ENCODE results near the gene YJU2. TPM values are rescaled to one million over a fixed set of nuclear protein-coding genes. Genes with fewer than 3 reads are reported as not detected.

The YJU2 gene
- total and polyA plus RNA-seq, 2 of the 13 experiments (the other 11 are each of a cell fraction or from before 2014, with no cell fraction given) = 9.3 to 17.9 TPM

DNA sequence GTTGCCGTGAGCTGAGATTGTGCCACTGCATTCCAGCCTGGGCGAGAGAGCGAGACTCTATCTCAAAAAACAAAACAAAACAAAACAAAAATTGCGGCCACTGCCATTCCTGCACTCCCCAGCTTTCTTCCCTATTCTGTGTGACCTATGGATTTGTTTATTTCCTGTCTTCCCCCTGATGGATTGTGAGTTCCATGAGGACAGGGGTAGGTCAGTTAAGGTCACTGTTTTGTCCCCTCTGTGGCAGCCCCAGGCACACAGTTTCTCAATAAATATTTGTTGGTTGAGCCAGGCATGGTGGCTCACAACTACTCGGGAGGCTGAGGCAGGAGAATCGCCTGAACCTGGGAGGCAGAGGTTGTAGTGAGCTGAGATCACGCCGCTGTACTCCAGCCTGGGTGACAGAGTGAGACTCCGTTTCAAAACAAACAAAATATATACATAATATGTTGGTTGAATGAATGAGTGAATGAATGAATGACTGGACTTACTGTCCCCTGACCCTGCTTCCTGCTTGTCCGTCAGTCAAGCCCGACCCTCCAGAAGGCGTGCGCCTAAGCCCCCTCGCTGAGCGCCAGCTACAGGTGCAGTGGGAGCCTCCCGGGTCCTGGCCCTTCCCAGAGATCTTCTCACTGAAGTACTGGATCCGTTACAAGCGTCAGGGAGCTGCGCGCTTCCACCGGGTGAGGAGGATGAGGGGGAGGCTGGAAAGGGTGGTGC is 12.6 kb upstream of the YJU2 start (continued):
- no peak for TF ChIP-seq SCMH1 (CRISPR knock-in tag; IDR thresholded peaks at IDR 0.05; ENCODE audit: borderline replicate concordance)
- TF ChIP-seq SALL1 (CRISPR knock-in tag; IDR thresholded peaks at IDR 0.05) = peak; percentile 63
- peak; percentile 40; the same call in 1 of the 2 replicates for TF ChIP-seq ZBTB38 (CRISPR knock-in tag; IDR thresholded peaks at IDR 0.05)
- TF ChIP-seq, protein P1, sequence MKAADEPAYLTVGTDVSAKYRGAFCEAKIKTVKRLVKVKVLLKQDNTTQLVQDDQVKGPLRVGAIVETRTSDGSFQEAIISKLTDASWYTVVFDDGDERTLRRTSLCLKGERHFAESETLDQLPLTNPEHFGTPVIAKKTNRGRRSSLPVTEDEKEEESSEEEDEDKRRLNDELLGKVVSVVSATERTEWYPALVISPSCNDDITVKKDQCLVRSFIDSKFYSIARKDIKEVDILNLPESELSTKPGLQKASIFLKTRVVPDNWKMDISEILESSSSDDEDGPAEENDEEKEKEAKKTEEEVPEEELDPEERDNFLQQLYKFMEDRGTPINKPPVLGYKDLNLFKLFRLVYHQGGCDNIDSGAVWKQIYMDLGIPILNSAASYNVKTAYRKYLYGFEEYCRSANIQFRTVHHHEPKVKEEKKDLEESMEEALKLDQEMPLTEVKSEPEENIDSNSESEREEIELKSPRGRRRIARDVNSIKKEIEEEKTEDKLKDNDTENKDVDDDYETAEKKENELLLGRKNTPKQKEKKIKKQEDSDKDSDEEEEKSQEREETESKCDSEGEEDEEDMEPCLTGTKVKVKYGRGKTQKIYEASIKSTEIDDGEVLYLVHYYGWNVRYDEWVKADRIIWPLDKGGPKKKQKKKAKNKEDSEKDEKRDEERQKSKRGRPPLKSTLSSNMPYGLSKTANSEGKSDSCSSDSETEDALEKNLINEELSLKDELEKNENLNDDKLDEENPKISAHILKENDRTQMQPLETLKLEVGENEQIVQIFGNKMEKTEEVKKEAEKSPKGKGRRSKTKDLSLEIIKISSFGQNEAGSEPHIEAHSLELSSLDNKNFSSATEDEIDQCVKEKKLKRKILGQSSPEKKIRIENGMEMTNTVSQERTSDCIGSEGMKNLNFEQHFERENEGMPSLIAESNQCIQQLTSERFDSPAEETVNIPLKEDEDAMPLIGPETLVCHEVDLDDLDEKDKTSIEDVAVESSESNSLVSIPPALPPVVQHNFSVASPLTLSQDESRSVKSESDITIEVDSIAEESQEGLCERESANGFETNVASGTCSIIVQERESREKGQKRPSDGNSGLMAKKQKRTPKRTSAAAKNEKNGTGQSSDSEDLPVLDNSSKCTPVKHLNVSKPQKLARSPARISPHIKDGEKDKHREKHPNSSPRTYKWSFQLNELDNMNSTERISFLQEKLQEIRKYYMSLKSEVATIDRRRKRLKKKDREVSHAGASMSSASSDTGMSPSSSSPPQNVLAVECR (CRISPR knock-in tag; IDR thresholded peaks at IDR 0.05; ENCODE audit: borderline replicate concordance) = peak; percentile 33; the same call in 1 of the 2 replicates
- TF ChIP-seq, protein P2, sequence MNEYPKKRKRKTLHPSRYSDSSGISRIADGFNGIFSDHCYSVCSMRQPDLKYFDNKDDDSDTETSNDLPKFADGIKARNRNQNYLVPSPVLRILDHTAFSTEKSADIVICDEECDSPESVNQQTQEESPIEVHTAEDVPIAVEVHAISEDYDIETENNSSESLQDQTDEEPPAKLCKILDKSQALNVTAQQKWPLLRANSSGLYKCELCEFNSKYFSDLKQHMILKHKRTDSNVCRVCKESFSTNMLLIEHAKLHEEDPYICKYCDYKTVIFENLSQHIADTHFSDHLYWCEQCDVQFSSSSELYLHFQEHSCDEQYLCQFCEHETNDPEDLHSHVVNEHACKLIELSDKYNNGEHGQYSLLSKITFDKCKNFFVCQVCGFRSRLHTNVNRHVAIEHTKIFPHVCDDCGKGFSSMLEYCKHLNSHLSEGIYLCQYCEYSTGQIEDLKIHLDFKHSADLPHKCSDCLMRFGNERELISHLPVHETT (CRISPR knock-in tag; conservative IDR thresholded peaks at IDR 0.05) = no peak
- no peak for TF ChIP-seq SOX6 (IDR thresholded peaks at IDR 0.05)
- TF ChIP-seq SOX6 (CRISPR knock-in tag; IDR thresholded peaks at IDR 0.05) = peak; percentile 77
- 0 out of 2 replicates have a peak, but pooled peaks have one; percentile 40 for TF ChIP-seq ZSCAN25 (CRISPR knock-in tag; IDR thresholded peaks at IDR 0.05)
- TF ChIP-seq TCF12 (IDR thresholded peaks at IDR 0.05) = no peak
- no peak for TF ChIP-seq TCF12 (CRISPR knock-in tag; IDR thresholded peaks at IDR 0.05)
- TF ChIP-seq, protein P3, sequence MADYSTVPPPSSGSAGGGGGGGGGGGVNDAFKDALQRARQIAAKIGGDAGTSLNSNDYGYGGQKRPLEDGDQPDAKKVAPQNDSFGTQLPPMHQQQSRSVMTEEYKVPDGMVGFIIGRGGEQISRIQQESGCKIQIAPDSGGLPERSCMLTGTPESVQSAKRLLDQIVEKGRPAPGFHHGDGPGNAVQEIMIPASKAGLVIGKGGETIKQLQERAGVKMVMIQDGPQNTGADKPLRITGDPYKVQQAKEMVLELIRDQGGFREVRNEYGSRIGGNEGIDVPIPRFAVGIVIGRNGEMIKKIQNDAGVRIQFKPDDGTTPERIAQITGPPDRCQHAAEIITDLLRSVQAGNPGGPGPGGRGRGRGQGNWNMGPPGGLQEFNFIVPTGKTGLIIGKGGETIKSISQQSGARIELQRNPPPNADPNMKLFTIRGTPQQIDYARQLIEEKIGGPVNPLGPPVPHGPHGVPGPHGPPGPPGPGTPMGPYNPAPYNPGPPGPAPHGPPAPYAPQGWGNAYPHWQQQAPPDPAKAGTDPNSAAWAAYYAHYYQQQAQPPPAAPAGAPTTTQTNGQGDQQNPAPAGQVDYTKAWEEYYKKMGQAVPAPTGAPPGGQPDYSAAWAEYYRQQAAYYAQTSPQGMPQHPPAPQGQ (CRISPR knock-in tag; IDR thresholded peaks at IDR 0.05; ENCODE audit: borderline replicate concordance) = 0 out of 2 replicates have a peak, but pooled peaks have one; percentile 35
- 0 out of 2 replicates have a peak, but pooled peaks have one; percentile 8 for TF ChIP-seq GABPB1 (CRISPR knock-in tag; IDR thresholded peaks at IDR 0.05)
- no peak for TF ChIP-seq XBP1 (CRISPR knock-in tag; IDR thresholded peaks at IDR 0.05)
- TF ChIP-seq ZNF296 (CRISPR knock-in tag; conservative IDR thresholded peaks at IDR 0.05) = no peak
- 0 out of 2 replicates have a peak, but pooled peaks have one; percentile 29 for TF ChIP-seq ZNF264 (CRISPR knock-in tag; IDR thresholded peaks at IDR 0.05)
- TF ChIP-seq, protein P4, sequence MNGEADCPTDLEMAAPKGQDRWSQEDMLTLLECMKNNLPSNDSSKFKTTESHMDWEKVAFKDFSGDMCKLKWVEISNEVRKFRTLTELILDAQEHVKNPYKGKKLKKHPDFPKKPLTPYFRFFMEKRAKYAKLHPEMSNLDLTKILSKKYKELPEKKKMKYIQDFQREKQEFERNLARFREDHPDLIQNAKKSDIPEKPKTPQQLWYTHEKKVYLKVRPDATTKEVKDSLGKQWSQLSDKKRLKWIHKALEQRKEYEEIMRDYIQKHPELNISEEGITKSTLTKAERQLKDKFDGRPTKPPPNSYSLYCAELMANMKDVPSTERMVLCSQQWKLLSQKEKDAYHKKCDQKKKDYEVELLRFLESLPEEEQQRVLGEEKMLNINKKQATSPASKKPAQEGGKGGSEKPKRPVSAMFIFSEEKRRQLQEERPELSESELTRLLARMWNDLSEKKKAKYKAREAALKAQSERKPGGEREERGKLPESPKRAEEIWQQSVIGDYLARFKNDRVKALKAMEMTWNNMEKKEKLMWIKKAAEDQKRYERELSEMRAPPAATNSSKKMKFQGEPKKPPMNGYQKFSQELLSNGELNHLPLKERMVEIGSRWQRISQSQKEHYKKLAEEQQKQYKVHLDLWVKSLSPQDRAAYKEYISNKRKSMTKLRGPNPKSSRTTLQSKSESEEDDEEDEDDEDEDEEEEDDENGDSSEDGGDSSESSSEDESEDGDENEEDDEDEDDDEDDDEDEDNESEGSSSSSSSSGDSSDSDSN (CRISPR knock-in tag; IDR thresholded peaks at IDR 0.05) = 0 out of 2 replicates have a peak, but pooled peaks have one; percentile 11
- TF ChIP-seq ZNF777 (CRISPR knock-in tag; IDR thresholded peaks at IDR 0.05) = no peak
